GM12891 (cell line): ENCODE results near the gene TENM3.

ENCODE experiments used
- POLR2A ChIP-seq: IDR thresholded peaks from 2 replicates; pipeline ENCODE4 v1.6.1; 2011; ENCODE audit warnings: low read depth, low read length, control low read depth
- POLR2AphosphoS5 ChIP-seq: IDR thresholded peaks from 2 replicates; pipeline ENCODE4 v1.6.1; 2011; ENCODE audit warnings: low read depth, low read length, control low read depth
- POU2F2 ChIP-seq: IDR thresholded peaks from 2 replicates; pipeline ENCODE4 v1.6.1; 2011; ENCODE audit warnings: low read depth, mild to moderate bottlenecking, control low read depth, low read length, moderate library complexity
- SPI1 ChIP-seq: IDR thresholded peaks from 2 replicates; pipeline ENCODE4 v1.6.1; 2011; ENCODE audit warnings: low read depth, low read length, control low read depth
- TAF1 ChIP-seq: IDR thresholded peaks from 2 replicates; pipeline ENCODE4 v1.6.1; 2011; ENCODE audit warnings: low read depth, low read length, control low read depth

GRCh38 chr4:182318256-182318655 lies 75.1 kb downstream of the TENM3 start:
- TF ChIP-seq POLR2A (no peak), POLR2AphosphoS5 (no peak), TAF1 (no peak), SPI1 (no peak), POU2F2 (no peak)
